A549 (cell line): Measurements from ENCODE around the gene KCNMA1. TPM values are rescaled to one million over a fixed set of nuclear protein-coding genes. Genes with fewer than 3 reads are reported as not detected.

Experiments used
- ATAC-seq, 2 experiments: fragments of 200-7000 bp in 1 of 2; fragments of >200 bp in 1 of 2; cut with Nextera tagmentation in 1 of 2; cut with Tn5 transposase in 1 of 2; 3 replicates each; pipeline versions ENCODE4 v1.8.0 to v1.9.1; 2018 to 2020; ENCODE audit warnings: mild to moderate bottlenecking in 1 of 2, moderate library complexity in 1 of 2
- CTCF ChIA-PET: fragments of 300-600 bp; sonication (Branson Sonifier 250); formaldehyde crosslinking; extraction: SDS; loops from one replicate; lab custom pipeline; 2021; ENCODE audit warnings: antibody characterized with exemption, inconsistent platforms; lab: Yijun Ruan, JAX
- POLR2A ChIA-PET: fragments of 350-600 bp; formaldehyde crosslinking; extraction: SDS; loops from one replicate; lab custom pipeline; 2021; ENCODE audit warnings: antibody characterized with exemption, inconsistent platforms; lab: Yijun Ruan, JAX
- DNase-seq, 2 experiments: peaks; one replicate each; pipeline versions ENCODE4 v3.0.0 to v3.0.0-alpha.2; 2011 to 2016; ENCODE audit warnings: low read depth in 1 of 2, low spot score in 1 of 2
- FAIRE-seq: peaks from 2 replicates; lab custom pipeline; 2011; peaks lifted over from hg19 to GRCh38; lab: Jason Lieb, UNC
- H3K27ac ChIP-seq, 2 experiments: fragments of >200 bp; sonication (Bioruptor Twin); formaldehyde crosslinking; 3 replicates each; pipeline ENCODE4 v1.5.1; 2016 to 2017
- H3K4me1 ChIP-seq: fragments of >200 bp; sonication (Bioruptor Twin); formaldehyde crosslinking; 3 replicates; pipeline ENCODE4 v1.6.1; 2016
- H3K4me2 ChIP-seq: fragments of >200 bp; sonication (Bioruptor Twin); formaldehyde crosslinking; 3 replicates; pipeline ENCODE4 v1.6.1; 2016
- H3K4me3 ChIP-seq: fragments of >200 bp; sonication (Bioruptor Twin); formaldehyde crosslinking; 3 replicates; pipeline ENCODE4 v1.5.1; 2016
- H3K9me3 ChIP-seq: fragments of >200 bp; sonication (Bioruptor Twin); formaldehyde crosslinking; 3 replicates; pipeline ENCODE4 v1.6.1; 2016
- BHLHE40 ChIP-seq: IDR thresholded peaks from 2 replicates; pipeline ENCODE4 v1.6.1; 2012; ENCODE audit warnings: low read depth, low read length, inconsistent platforms
- CBX8 ChIP-seq: fragments of 200-600 bp; sonication (generic); IDR thresholded peaks from 2 replicates; pipeline ENCODE4 v1.6.1; 2016
- CHD2 ChIP-seq: fragments of 150-350 bp; IDR thresholded peaks from 2 replicates; pipeline ENCODE4 v1.6.1; 2014; ENCODE audit warnings: low read length; ENCODE audit not compliant: partially characterized antibody
- CHD4 ChIP-seq: fragments of 200-600 bp; sonication (generic); IDR thresholded peaks from 2 replicates; pipeline ENCODE4 v1.6.1; 2016; ENCODE audit warnings: antibody characterized with exemption, mild to moderate bottlenecking, borderline replicate concordance
- EP300 ChIP-seq, 2 experiments: fragments of >200 bp; sonication (Bioruptor Twin); formaldehyde crosslinking; IDR thresholded peaks; 2 replicates in 1 of 2; 3 replicates in 1 of 2; pipeline ENCODE4 v1.6.1; 2016 to 2017
- FOSB ChIP-seq: fragments of 250-450 bp; sonication (Bioruptor Pico); IDR thresholded peaks from 2 replicates; pipeline ENCODE4 v1.5.0; 2020; ENCODE audit warnings: mild to moderate bottlenecking, moderate library complexity
- MAFK ChIP-seq: fragments of 450-650 bp; IDR thresholded peaks from 2 replicates; pipeline ENCODE4 v1.6.1; 2014; ENCODE audit not compliant: partially characterized antibody
- MAZ ChIP-seq: fragments of 150-350 bp; IDR thresholded peaks from 2 replicates; pipeline ENCODE4 v1.6.1; 2014; ENCODE audit warnings: antibody characterized with exemption, low read depth, low read length, borderline replicate concordance
- NFE2L2 ChIP-seq: fragments of 150-350 bp; conservative IDR thresholded peaks from 2 replicates; pipeline ENCODE4 v1.6.1; 2014; ENCODE audit warnings: low read length
- NPAS2 ChIP-seq: fragments of 250-450 bp; sonication (Bioruptor Pico); IDR thresholded peaks from 2 replicates; pipeline ENCODE4 v1.8.0; 2022; ENCODE audit warnings: mild to moderate bottlenecking, moderate library complexity, borderline replicate concordance
- PHF8 ChIP-seq: fragments of 200-600 bp; sonication (generic); IDR thresholded peaks from 2 replicates; pipeline ENCODE4 v1.6.1; 2016; ENCODE audit warnings: low read depth, mild to moderate bottlenecking, antibody characterized with exemption, moderate library complexity, borderline replicate concordance
- POLR2AphosphoS2 ChIP-seq: conservative IDR thresholded peaks from 2 replicates; pipeline ENCODE4 v1.6.1; 2012; ENCODE audit warnings: low read length, improper control_type of control experiment, inconsistent platforms
- RARB ChIP-seq: fragments of 250-450 bp; sonication (Bioruptor Pico); IDR thresholded peaks from 2 replicates; pipeline ENCODE4 v1.8.0; 2021; ENCODE audit warnings: mild to moderate bottlenecking, moderate library complexity
- SREBF2 ChIP-seq: fragments of 450-650 bp; IDR thresholded peaks from 2 replicates; pipeline ENCODE4 v1.6.1; 2014; ENCODE audit warnings: mild to moderate bottlenecking, moderate library complexity
- ZSCAN20 ChIP-seq: fragments of 250-450 bp; sonication (Bioruptor Pico); IDR thresholded peaks from 2 replicates; pipeline ENCODE4 v1.8.0; 2022; ENCODE audit warnings: mild to moderate bottlenecking, moderate library complexity
- WGBS: methylation state at CpG from one replicate; pipeline ENCODE4 v1.1.6; 2017; ENCODE audit errors: missing lambda C conversion rate; 5-methylcytosine and 5-hydroxymethylcytosine counted together
- polyA plus RNA-seq, 4 experiments: library from polyadenylated mRNA; depleted of rRNA in 3 of 4; stranded (reverse); fragments of >200 nt; fragmentation: RNase III in 1 of 4; extraction: RNeasy Plus Mini Kit Qiagen cat#74134 plus additional on column Dnase treatment in 1 of 4; gene quantifications; 2 replicates in 3 of 4; 3 replicates in 1 of 4; pipeline ENCODE4 v1.2.3, GENCODE V29; 2011 to 2017
- TF ChIP-seq, protein P1 (sequence below): IDR thresholded peaks from 2 replicates; pipeline ENCODE4 v1.6.1; 2012
- TF ChIP-seq, protein P2 (sequence below): IDR thresholded peaks from 2 replicates; pipeline ENCODE4 v1.6.1; 2012; ENCODE audit warnings: low read depth, borderline replicate concordance
- TF ChIP-seq, protein P3 (sequence below): fragments of 250-450 bp; sonication (Bioruptor Pico); IDR thresholded peaks from 2 replicates; pipeline ENCODE4 v1.5.0; 2020; ENCODE audit warnings: low read depth, mild to moderate bottlenecking, moderate library complexity
- TF ChIP-seq, protein P4 (sequence below): fragments of >200 bp; sonication (Bioruptor Twin); formaldehyde crosslinking; IDR thresholded peaks from 3 replicates; pipeline ENCODE4 v1.5.1; 2016
- TF ChIP-seq, protein P5 (sequence below): fragments of 250-450 bp; sonication (Bioruptor Pico); IDR thresholded peaks from 2 replicates; pipeline ENCODE4 v1.5.0; 2021; ENCODE audit warnings: mild to moderate bottlenecking, moderate library complexity, borderline replicate concordance

The KCNMA1 gene
- polyA plus RNA-seq, 2 of the 4 experiments (the other 2 are of a cell fraction) = 14.9 to 30.6 TPM

DNA sequence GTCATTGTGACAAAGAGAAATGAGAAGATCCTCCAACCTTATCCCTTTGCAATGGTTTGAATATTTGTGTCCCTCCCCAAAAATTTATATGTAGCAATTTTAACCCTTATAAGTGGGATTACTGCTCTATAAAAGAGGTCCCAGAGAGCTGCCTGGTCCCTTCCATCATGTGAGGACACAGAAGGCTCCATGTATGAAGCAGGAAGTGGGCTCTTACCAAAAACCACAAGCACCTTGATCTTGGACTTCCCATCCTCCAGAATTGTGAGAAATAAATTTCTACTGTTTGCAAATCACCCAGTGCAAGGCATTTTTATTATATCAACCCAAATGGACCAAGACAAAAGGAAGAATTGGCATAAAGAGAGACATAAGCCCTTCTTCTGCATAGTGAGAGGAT, 95.7 kb downstream of the KCNMA1 start:
- Histone ChIP-seq H3K4me2 (no peak overlapping the region), H3K4me3 (no peak overlapping the region)
- POLR2A ChIA-PET = no interaction called here
- TF ChIP-seq FOSB (CRISPR knock-in tag) (no peak), RARB (CRISPR knock-in tag) (no peak), PHF8 (no peak), BHLHE40 (no peak), CBX8 (no peak), POLR2AphosphoS2 (no peak), NPAS2 (CRISPR knock-in tag) (no peak), SREBF2 (no peak)
- TF ChIP-seq, protein P1, sequence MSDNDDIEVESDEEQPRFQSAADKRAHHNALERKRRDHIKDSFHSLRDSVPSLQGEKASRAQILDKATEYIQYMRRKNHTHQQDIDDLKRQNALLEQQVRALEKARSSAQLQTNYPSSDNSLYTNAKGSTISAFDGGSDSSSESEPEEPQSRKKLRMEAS = no peak
- TF ChIP-seq, protein P2, sequence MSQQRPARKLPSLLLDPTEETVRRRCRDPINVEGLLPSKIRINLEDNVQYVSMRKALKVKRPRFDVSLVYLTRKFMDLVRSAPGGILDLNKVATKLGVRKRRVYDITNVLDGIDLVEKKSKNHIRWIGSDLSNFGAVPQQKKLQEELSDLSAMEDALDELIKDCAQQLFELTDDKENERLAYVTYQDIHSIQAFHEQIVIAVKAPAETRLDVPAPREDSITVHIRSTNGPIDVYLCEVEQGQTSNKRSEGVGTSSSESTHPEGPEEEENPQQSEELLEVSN = no peak
- TF ChIP-seq, all 56 proteins: peak for 0
- DNase-seq (no peak), FAIRE-seq (no peak), ATAC-seq (no peak)
- Histone ChIP-seq H3K27ac (no peak overlapping the region), H3K9me3 (peaks cover 6% of the 10 kb centered on the region; the same call in 1 of the 3 replicates), H3K4me1 (no peaks in the 10 kb centered on the region)
- CTCF ChIA-PET = no interaction called here

DNA sequence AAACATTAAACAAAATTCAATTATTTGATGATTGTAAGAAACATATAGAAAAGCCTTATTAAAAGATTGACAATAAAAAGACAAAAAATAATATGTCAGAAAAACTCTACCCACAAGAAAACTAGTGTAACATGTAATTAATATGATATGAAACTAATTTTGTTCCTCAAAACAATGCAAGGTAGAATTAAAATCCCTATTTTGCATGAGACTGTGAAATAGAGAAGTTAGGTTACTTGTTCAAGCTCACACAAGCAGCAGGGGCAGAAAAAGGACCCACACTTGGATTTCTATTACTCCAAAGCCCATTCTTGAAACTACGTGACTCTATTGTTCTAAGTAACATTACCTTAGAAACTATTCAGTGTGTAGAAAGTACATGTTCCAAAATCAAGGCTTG, 96.4 kb downstream of the KCNMA1 start:
- 88% methylated on average over 1 of the region's 1 CpG for WGBS
- no peak for DNase-seq
- H3K9me3 ChIP-seq = peaks cover 6% of the 10 kb centered on the region; the same call in 1 of the 3 replicates
- H3K4me2 ChIP-seq = no peak overlapping the region
- TF ChIP-seq MAFK = no peak
- TF ChIP-seq CHD2 = no peak
- no peak for TF ChIP-seq NFE2L2
- TF ChIP-seq MAZ = no peak
- TF ChIP-seq, protein P3, sequence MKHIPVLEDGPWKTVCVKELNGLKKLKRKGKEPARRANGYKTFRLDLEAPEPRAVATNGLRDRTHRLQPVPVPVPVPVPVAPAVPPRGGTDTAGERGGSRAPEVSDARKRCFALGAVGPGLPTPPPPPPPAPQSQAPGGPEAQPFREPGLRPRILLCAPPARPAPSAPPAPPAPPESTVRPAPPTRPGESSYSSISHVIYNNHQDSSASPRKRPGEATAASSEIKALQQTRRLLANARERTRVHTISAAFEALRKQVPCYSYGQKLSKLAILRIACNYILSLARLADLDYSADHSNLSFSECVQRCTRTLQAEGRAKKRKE (CRISPR knock-in tag) = no peak
- TF ChIP-seq, protein P4, sequence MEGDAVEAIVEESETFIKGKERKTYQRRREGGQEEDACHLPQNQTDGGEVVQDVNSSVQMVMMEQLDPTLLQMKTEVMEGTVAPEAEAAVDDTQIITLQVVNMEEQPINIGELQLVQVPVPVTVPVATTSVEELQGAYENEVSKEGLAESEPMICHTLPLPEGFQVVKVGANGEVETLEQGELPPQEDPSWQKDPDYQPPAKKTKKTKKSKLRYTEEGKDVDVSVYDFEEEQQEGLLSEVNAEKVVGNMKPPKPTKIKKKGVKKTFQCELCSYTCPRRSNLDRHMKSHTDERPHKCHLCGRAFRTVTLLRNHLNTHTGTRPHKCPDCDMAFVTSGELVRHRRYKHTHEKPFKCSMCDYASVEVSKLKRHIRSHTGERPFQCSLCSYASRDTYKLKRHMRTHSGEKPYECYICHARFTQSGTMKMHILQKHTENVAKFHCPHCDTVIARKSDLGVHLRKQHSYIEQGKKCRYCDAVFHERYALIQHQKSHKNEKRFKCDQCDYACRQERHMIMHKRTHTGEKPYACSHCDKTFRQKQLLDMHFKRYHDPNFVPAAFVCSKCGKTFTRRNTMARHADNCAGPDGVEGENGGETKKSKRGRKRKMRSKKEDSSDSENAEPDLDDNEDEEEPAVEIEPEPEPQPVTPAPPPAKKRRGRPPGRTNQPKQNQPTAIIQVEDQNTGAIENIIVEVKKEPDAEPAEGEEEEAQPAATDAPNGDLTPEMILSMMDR = no peak
- TF ChIP-seq, all 56 proteins: peak for 0
- Histone ChIP-seq H3K4me3 (no peak overlapping the region), H3K4me1 (no peaks in the 10 kb centered on the region), H3K27ac (no peak overlapping the region)
- ChIA-PET POLR2A (no interaction called here), CTCF (no interaction called here)
- no peak for FAIRE-seq
- no peak for ATAC-seq

DNA sequence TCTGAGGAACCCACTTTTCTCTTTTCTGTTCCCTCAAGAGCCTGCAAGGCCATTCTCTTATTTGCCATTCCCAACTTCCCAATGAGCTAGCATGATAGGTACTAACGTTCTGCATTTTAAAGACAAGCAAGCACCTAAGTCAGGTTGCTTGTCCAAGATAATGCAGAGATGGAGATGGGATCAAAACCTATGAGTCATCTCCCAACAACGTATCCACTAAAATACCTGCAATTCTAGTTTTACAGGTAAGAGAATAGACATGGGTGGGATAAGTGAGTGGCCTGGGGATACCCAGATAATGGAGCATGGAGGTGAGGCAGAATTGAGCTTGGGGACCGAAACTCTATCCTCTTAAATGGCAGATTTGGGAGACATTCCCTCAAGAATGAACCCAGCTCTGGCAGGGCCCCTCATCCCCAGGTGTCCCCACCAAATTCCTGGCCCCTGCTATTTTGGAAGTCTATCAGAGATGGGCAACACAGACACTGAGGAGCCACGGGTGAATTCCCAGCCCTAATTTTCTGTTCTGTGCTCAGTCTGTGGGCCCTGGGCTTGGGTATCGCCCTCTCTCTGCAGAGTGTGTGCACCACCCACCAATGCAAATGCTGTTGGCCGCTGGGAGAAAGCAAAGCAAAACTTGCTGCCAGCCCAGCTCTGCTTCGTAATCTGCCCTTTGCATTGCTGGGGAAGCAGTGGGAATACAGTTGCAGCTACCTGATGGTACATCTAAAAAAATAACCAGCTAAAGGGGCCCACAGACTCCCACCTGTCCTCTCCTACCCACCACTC, 98.3 kb downstream of the KCNMA1 start:
- FAIRE-seq (no peak), ATAC-seq (no peak), DNase-seq (no peak)
- WGBS = 69% methylated on average over 7 of the region's 7 CpGs
- ChIA-PET CTCF (interaction anchor here (0.8 to 1.9 kb wide), 5 partner anchors 10 to 148 kb away, joined by 3 to 5 read pairs (median 4); no protein-coding TSS in a partner anchor), POLR2A (no interaction called here)
- Histone ChIP-seq H3K4me2 (no peak overlapping the region), H3K4me3 (no peak overlapping the region), H3K27ac (no peak overlapping the region), H3K4me1 (peaks cover 3% of the 10 kb centered on the region; the same call in 1 of the 3 replicates), H3K9me3 (peaks cover 6% of the 10 kb centered on the region; the same call in 1 of the 3 replicates)
- TF ChIP-seq ZSCAN20 (CRISPR knock-in tag) (no peak), CHD2 (no peak), NFE2L2 (no peak), CHD4 (no peak), BHLHE40 (no peak), EP300 (IDR thresholded peaks at IDR 0.05) (no peak)
- TF ChIP-seq, protein P5, sequence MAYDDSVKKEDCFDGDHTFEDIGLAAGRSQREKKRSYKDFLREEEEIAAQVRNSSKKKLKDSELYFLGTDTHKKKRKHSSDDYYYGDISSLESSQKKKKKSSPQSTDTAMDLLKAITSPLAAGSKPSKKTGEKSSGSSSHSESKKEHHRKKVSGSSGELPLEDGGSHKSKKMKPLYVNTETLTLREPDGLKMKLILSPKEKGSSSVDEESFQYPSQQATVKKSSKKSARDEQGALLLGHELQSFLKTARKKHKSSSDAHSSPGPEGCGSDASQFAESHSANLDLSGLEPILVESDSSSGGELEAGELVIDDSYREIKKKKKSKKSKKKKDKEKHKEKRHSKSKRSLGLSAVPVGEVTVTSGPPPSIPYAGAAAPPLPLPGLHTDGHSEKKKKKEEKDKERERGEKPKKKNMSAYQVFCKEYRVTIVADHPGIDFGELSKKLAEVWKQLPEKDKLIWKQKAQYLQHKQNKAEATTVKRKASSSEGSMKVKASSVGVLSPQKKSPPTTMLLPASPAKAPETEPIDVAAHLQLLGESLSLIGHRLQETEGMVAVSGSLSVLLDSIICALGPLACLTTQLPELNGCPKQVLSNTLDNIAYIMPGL (CRISPR knock-in tag) = no peak
